NK-92 (cell line): ENCODE results near the gene RAMACL.
A peak's percentile ranks its signal among the peaks of the same experiment; 100 is the strongest.
"Not testable (repeated sequence)": the region's sequence is repeated elsewhere in the genome, so short reads cannot be mapped to it uniquely, and the experiment has no call there.

ENCODE experiments used
- DNase-seq: peaks from one replicate; lab custom pipeline; 2025; ENCODE audit not compliant: unreplicated experiment; lab: John Stamatoyannopoulos, UW

Gene RAMACL

GRCh38 chr6:166586424-166587156 is at the start of gene RAMACL:
RAMACL (minus strand) TSS chr6:166586678; CDS start chr6:166586477, 201 bp downstream.
- no peak for DNase-seq

- DNase-seq: no peak
Observed at GRCh38 chr6:166635013-166635970, 48.8 kb upstream of the RAMACL start.

- not testable (repeated sequence) for DNase-seq
Observed at GRCh38 chr6:166634581-166634980, 48.1 kb upstream of the RAMACL start.

- DNase-seq: no peak
Observed at GRCh38 chr6:166633732-166634535, 47.5 kb upstream of the RAMACL start.

DNA sequence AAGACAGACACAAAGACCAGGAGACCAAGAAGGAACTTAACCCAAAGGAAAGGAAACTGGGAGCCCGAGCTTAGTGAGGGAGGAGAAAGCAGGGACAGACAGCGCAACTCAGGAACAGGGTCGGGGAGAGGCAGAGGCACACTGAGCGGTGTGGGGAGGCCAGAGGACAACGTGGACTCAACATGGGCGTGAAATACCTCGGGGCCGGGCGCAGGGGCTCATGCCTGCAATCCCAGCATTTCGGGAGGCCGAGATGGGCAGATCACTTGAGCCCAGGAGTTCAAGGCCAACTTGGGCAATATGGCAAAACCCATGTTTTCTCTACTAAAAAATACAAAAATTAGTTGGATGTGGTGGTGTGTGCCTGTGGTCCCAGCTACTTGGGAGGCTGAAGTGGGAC is 46.3 kb upstream of the RAMACL start:
- DNase-seq: no peak

DNA sequence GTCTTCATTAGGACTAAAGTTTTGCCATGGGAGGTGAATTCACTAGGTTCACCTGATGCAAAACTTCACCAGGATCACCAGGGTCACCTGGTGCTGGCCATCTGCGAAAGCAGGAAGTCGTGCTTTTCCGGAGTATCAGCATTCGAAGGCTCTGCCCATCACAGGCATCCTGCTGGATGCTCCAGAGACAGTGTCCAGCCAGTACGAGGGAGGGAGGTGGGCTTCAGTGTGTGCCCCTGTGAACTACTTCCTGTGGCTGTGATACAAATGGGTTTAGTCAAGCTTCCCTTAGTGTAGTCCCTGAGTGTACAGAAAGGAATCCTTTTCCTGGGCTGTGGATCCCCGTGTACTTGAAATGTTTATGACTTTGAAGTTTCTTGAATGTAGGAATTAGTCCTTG is 44.0 kb upstream of the RAMACL start:
- DNase-seq: no peak

- DNase-seq: no peak
Observed at GRCh38 chr6:166629628-166630027, 43.1 kb upstream of the RAMACL start.

GRCh38 chr6:166627875-166628801 is 41.7 kb upstream of the RAMACL start:
- DNase-seq: no peak

DNA sequence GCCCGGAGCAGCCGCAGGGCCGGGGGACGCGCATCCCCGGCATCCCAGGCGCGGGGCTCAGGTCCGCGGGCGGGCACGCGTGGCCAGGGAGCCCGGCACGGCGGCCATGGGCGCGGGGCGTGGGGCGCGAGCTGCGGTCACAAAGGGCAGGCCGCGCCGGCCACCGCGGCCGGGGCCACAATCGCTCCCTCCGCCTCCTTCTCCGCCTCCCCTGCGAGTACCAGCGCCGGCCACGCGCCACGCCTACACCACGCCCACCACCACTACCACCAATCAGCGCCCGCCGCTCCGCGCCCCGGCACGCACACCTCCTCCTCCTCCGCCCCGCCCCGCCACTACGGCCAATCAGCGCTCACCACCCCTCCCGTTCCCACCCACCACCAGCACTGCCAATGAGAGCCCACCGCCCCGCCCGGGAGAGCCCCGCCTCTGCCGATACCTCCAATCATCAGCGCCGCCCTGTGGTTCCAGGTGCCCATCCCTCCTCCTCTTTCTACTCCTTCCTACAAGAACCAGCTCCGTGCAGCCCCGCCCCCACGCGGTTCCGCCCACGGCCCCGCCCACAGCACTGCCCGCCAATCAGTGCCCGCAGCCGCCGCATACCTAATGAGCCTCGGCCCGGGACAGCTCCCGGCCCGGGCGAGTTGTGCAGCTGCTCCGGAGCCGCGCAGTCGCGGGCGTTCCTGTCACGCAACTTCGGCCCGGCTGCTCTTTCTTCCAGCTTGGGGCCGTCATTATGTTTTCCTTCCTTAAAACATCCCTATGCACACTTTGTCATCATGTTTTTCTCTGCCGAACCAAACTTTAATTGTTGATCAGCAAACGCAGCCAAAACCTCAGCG is 40.8 kb upstream of the RAMACL start, which contains the start of gene RPS6KA2:
RPS6KA2 (minus strand) TSS at position 219 of the 842 bp plus-strand sequence. CDS start 232 bp downstream, outside the sequence.
- DNase-seq: peak; percentile 97

DNA sequence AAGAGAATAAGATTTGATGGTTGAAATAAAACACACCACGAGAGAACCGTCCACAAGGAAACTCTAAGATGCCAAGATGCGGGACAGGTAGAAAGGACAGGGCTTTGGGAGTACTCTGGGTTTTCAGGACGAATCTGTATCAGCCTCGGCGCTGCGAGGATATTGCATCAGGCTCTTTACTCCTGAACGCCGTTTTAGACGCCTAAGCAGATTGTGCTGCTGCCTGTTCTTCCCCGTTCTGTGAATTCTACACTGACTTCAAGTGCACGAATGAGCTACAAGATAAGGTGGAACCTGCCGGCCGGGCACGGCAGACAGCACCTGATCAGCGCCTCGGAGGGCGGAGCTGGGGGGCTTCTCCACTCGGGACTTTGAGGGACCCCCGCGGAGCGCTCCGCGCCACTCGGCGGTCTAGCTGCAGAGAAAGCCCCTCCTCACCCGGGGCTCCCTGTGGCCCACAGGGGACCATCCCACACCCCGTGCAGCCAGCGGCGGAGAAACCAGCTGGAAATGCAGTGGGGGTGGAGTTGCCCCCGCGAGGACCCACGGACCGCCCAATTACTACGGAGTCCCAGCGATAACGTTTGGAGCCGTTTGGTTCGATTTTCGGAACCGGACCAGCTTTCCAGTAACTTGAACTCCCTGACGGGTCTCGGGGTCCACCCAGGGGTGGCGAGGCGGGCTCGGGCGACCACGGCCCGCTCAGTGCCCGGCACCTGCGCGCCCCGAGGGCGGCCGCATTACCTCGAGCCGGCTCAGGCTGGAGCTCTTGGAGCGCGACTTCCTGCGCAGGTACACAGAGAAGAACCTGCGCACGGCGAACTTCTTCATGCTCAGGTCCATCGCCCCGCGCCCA is 39.9 kb upstream of the RAMACL start:
- DNase-seq: no peak

GRCh38 chr6:166625356-166625755 is 38.9 kb upstream of the RAMACL start:
- DNase-seq: no peak

DNA sequence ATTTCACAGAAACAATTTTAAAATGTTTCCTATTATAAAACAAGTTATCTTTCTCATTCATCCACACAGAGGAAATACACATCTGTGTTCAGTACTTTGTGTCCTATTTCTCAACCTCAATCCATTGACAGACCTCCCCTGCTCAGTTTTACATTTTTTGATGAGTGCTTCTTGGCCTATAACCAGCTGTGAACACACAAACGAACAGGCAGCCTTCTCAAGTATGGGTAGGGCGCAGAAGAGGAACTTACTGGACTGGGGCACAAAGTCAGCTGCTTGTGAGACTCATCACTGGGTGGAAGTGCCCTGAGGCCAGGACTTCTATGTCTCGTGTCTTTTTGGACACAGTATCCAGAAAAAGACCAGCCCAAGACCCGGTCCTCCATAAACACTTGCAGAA is 37.8 kb upstream of the RAMACL start:
- no peak for DNase-seq

- no peak for DNase-seq
Observed at GRCh38 chr6:166623318-166623717, 36.8 kb upstream of the RAMACL start.

- DNase-seq: no peak
Observed at GRCh38 chr6:166621114-166621540, 34.6 kb upstream of the RAMACL start.

- no peak for DNase-seq
Observed at GRCh38 chr6:166620478-166621113, 34.1 kb upstream of the RAMACL start.

DNA sequence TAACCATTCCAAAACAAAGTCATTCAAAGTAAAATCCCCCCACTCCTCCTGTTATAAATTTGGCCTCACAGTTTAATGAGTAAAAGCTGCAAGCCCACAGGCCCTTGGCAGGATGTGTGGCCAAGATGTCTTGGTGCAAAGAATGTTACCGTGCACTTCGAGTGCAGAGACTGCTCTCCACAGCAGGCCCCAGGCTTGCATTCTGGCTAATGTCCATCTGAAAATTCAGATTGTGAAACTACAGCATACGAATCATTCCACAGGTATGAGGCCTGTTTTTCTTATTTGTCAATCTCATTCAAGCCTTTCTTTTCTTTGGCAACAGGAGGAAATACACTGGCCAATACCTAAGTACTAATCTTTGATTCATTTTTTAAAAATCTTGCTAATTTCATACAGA is 33.4 kb upstream of the RAMACL start:
- no peak for DNase-seq

DNA sequence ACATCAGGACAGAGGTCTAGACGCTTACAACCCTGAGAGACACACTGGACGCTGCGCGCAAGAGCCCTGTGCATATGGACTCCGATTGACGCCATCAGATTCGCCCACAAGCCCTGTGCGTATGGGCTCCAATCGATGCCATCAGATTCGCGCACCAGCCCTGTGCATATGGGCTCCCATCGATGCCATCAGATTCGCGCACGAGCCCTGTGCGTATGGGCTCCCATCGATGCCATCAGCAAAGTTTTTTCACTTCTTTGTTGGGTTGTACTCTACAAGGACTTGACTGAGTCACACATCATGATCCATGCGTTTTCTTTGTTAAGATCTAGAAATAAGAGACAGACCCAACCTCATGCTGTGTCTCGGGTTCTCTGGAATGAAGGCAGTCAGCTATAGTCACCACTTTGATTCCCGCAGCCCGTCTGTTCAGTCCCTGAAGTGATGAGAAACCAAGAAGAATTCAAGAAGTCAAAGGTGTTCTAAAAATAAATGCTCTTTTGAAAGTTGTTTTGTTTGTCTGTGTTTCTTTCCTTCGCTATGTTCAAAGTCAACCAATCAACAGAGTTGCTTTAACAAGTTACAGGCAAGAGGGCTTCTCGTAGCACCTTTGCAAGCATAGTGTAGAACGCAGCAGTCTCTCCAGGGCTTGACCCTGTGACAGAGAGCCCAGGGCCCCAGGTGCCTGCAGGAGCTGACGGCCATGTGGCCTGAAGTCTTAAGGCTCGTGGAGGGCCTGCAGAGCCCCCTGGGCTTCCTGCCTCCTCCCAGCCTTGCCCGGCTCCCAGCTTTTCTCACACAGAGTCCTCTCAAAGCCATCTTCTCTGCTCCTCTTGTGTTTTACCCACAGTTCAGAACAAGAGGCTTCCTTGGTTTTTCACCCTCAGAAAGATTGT is 32.6 kb upstream of the RAMACL start:
- DNase-seq: no peak
